Measurements from ENCODE around the gene PNMT. TPM values are rescaled to one million over a fixed set of nuclear protein-coding genes. Genes with fewer than 3 reads are reported as not detected.

PNMT gene
- polyA plus RNA-seq, 1 donor from 2014 or later: 1.5 TPM

DNA sequence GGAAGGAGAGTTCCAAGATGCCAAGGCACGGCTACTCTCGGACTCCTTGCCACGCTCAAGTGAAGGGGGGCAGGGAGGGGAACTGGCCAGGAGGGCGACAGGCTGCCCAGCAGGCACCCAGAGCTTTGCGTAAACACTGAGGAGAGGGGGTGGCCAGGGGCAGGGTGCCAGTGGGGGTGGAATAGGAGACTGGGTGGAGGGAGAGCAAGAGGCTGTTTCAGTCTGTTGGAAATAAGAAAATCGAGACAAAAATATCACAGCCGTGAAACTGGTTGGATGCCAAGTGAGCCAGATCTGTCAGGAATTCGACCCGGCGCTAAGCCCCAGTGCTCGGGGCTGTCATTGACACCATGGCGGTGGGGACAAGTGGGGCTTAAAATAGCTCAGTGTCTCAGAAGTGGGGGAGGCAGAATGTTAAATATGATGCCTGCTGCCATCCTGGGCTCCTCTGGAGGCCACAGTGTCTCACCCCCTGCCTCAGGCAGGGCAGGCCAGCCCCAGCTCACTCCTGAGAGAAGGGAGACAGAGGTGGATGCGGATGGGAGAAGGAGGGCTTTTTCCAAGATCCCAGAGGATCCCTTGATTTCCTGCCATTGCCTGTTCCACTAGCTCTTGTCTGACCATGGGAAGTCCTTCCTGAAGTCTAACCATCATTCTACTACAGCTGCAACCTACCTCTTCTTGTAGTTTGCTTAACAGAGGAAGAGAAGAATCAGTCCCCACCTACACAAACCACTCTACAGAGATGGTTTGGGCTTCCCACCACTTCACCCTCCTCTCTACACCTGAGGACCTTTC lies 9.5 kb downstream of the PNMT start:
- Histone ChIP-seq H3K36me3 (ENCODE audit: insufficient read depth, low read length) (no peaks in the 10 kb centered on the region), H3K4me2 (ENCODE audit: low read length) (no peak overlapping the region), H3K4me3 (ENCODE audit: low read length) (no peak overlapping the region), H3F3A (ENCODE audit: insufficient read depth, low read length, poor library complexity, severe bottlenecking) (no peaks in the 10 kb centered on the region), H2AFZ (ENCODE audit: low read depth, low read length) (no peak overlapping the region), H3K27ac (ENCODE audit: low read length) (no peak overlapping the region), H3K27me3 (ENCODE audit: insufficient read depth, low read depth, low read length) (no peaks in the 10 kb centered on the region), H4K20me1 (ENCODE audit: insufficient read depth) (no peaks in the 10 kb centered on the region), H3K9ac (ENCODE audit: low read length) (no peak overlapping the region), H3K9me2 (ENCODE audit: insufficient read depth, low read length) (no peaks in the 10 kb centered on the region), H3K79me2 (replicated peaks; ENCODE audit: insufficient read depth, low read length) (no peaks in the 10 kb centered on the region), H3K9me3 (ENCODE audit: low read length) (no peaks in the 10 kb centered on the region)
- TF ChIP-seq EP300 (conservative IDR thresholded peaks at IDR 0.05; ENCODE audit: poor library complexity, severe bottlenecking) (no peak), MXI1 (conservative IDR thresholded peaks at IDR 0.05; ENCODE audit: poor library complexity, severe bottlenecking) (no peak), SMC3 (conservative IDR thresholded peaks at IDR 0.05; ENCODE audit: poor library complexity) (no peak), POLR2AphosphoS5 (IDR thresholded peaks at IDR 0.05) (no peak), TAF1 (IDR thresholded peaks at IDR 0.05; ENCODE audit: low read depth) (no peak), EZH2 (IDR thresholded peaks at IDR 0.05; ENCODE audit: borderline replicate concordance, insufficient read depth, low read length, poor library complexity, severe bottlenecking) (no peak), RAD21 (conservative IDR thresholded peaks at IDR 0.05) (no peak)
- TF ChIP-seq, protein P1, sequence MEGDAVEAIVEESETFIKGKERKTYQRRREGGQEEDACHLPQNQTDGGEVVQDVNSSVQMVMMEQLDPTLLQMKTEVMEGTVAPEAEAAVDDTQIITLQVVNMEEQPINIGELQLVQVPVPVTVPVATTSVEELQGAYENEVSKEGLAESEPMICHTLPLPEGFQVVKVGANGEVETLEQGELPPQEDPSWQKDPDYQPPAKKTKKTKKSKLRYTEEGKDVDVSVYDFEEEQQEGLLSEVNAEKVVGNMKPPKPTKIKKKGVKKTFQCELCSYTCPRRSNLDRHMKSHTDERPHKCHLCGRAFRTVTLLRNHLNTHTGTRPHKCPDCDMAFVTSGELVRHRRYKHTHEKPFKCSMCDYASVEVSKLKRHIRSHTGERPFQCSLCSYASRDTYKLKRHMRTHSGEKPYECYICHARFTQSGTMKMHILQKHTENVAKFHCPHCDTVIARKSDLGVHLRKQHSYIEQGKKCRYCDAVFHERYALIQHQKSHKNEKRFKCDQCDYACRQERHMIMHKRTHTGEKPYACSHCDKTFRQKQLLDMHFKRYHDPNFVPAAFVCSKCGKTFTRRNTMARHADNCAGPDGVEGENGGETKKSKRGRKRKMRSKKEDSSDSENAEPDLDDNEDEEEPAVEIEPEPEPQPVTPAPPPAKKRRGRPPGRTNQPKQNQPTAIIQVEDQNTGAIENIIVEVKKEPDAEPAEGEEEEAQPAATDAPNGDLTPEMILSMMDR (IDR thresholded peaks at IDR 0.05; ENCODE audit: poor library complexity, severe bottlenecking): no peak
- TF ChIP-seq, protein P2, sequence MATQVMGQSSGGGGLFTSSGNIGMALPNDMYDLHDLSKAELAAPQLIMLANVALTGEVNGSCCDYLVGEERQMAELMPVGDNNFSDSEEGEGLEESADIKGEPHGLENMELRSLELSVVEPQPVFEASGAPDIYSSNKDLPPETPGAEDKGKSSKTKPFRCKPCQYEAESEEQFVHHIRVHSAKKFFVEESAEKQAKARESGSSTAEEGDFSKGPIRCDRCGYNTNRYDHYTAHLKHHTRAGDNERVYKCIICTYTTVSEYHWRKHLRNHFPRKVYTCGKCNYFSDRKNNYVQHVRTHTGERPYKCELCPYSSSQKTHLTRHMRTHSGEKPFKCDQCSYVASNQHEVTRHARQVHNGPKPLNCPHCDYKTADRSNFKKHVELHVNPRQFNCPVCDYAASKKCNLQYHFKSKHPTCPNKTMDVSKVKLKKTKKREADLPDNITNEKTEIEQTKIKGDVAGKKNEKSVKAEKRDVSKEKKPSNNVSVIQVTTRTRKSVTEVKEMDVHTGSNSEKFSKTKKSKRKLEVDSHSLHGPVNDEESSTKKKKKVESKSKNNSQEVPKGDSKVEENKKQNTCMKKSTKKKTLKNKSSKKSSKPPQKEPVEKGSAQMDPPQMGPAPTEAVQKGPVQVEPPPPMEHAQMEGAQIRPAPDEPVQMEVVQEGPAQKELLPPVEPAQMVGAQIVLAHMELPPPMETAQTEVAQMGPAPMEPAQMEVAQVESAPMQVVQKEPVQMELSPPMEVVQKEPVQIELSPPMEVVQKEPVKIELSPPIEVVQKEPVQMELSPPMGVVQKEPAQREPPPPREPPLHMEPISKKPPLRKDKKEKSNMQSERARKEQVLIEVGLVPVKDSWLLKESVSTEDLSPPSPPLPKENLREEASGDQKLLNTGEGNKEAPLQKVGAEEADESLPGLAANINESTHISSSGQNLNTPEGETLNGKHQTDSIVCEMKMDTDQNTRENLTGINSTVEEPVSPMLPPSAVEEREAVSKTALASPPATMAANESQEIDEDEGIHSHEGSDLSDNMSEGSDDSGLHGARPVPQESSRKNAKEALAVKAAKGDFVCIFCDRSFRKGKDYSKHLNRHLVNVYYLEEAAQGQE (IDR thresholded peaks at IDR 0.05; ENCODE audit: borderline replicate concordance): no peak

DNA sequence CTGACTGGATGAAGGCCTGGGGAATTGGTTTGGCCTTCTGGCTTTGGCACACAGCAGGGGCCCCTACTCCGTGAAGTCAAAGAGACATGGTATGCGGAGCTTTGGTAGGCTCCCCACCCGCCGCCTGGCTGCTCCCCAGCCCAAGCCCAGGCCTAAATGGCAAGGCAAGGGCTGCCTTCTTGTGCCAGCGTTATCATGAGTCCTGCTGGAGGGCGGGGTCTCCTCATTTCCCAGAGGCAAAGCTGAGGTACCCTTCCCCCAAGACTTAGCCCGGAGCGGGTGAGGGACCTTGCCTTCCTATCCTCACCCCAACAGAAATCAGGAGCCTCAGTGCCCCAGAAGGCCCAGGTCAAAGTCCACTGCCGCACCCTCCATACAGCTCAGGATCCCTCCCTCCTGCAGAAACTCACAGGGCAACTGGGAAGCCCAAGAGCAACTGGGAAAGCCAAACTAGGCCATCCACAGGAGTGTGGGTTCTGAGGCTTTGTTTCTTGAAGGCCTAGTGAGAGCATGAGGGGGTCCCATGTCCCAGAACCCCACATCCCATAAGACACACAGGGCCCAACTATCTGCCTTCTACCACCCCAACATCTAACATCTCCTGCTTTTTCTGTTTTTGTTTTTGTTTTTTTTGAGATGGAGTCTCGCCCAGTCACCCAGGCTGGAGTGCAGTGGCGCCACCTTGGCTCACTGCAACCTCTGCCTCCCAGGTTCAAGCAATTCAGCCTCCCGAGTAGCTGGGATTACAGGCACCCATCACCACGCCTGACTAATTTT lies 10.3 kb downstream of the PNMT start:
- Histone ChIP-seq H3K36me3 (ENCODE audit: insufficient read depth, low read length) (no peaks in the 10 kb centered on the region), H3K27ac (ENCODE audit: low read length) (no peak overlapping the region)
- TF ChIP-seq SMC3 (conservative IDR thresholded peaks at IDR 0.05; ENCODE audit: poor library complexity): no peak
- TF ChIP-seq TAF1 (IDR thresholded peaks at IDR 0.05; ENCODE audit: low read depth): no peak
- TF ChIP-seq MXI1 (conservative IDR thresholded peaks at IDR 0.05; ENCODE audit: poor library complexity, severe bottlenecking): no peak
- no peak for TF ChIP-seq RAD21 (conservative IDR thresholded peaks at IDR 0.05)
- TF ChIP-seq, protein P1 (IDR thresholded peaks at IDR 0.05; ENCODE audit: poor library complexity, severe bottlenecking): no peak
- TF ChIP-seq POLR2AphosphoS5 (IDR thresholded peaks at IDR 0.05): no peak
- TF ChIP-seq, protein P2 (IDR thresholded peaks at IDR 0.05; ENCODE audit: borderline replicate concordance): no peak

More for the DNA sequence above, 10.3 kb downstream of the PNMT start:
- H3K4me3 ChIP-seq (ENCODE audit: low read length): no peak overlapping the region
- no peak overlapping the region for H3K9ac ChIP-seq (ENCODE audit: low read length)
- H2AFZ ChIP-seq (ENCODE audit: low read depth, low read length): no peak overlapping the region
- no peaks in the 10 kb centered on the region for H3K79me2 ChIP-seq (replicated peaks; ENCODE audit: insufficient read depth, low read length)
- H3K4me2 ChIP-seq (ENCODE audit: low read length): no peak overlapping the region
- H4K20me1 ChIP-seq (ENCODE audit: insufficient read depth): no peaks in the 10 kb centered on the region
- H3K9me2 ChIP-seq (ENCODE audit: insufficient read depth, low read length): no peaks in the 10 kb centered on the region
- H3K27me3 ChIP-seq (ENCODE audit: insufficient read depth, low read depth, low read length): no peaks in the 10 kb centered on the region
- no peaks in the 10 kb centered on the region for H3K9me3 ChIP-seq (ENCODE audit: low read length)
- no peaks in the 10 kb centered on the region for H3F3A ChIP-seq (ENCODE audit: insufficient read depth, low read length, poor library complexity, severe bottlenecking)

Measured in neural cell (in vitro differentiated cells).